Right cardiac atrium (tissue), 5 donors: ENCODE data around the gene IL37. TPM values are rescaled to one million over a fixed set of nuclear protein-coding genes. Genes with fewer than 3 reads are reported as not detected.
"Not testable (repeated sequence)": the region's sequence is repeated elsewhere in the genome, so short reads cannot be mapped to it uniquely, and the experiment has no call there.

ENCODE experiments used
- ATAC-seq, 2 donors: fragments of 200-7000 bp; cut with Tn5 transposase; one replicate each; pipeline versions ENCODE4 v1.8.0 to v1.9.1; 2020; ENCODE audit warnings: moderate library complexity in 2 of 2, mild to moderate bottlenecking in 1 of 2
- DNase-seq, 3 donors: peaks; one replicate each; pipeline ENCODE4 v3.0.0-alpha.2; 2020
- H3K27ac ChIP-seq: one replicate; pipeline ENCODE4 v1.5.1; 2013; ENCODE audit warnings: mild to moderate bottlenecking, low read length, control low read depth, moderate library complexity
- H3K27me3 ChIP-seq: one replicate; pipeline ENCODE4 v1.6.1; 2013; ENCODE audit not compliant: control insufficient read depth, insufficient read depth
- H3K4me1 ChIP-seq: one replicate; pipeline ENCODE4 v1.6.1; 2013; ENCODE audit warnings: low read length; ENCODE audit not compliant: control insufficient read depth, insufficient read depth
- H3K4me3 ChIP-seq: one replicate; pipeline ENCODE4 v1.5.1; 2013; ENCODE audit warnings: low read length, control low read depth
- H3K9me3 ChIP-seq: one replicate; pipeline ENCODE4 v1.6.1; 2013; ENCODE audit warnings: low read length; ENCODE audit not compliant: control insufficient read depth
- WGBS: extraction: QIAGEN DNeasy Blood & Tissue Kit; methylation state at CpG from one replicate; pipeline ENCODE4 v1.1.7; 2013; 5-methylcytosine and 5-hydroxymethylcytosine counted together
- intact Hi-C, 4 donors: fragments of 100-400 bp; cut with DNase I; formaldehyde crosslinking; loops; one replicate each; pipeline versions ENCODE4 v1.11.0 to v1.14.0; 2022 to 2023
- polyA plus RNA-seq: library from polyadenylated mRNA; stranded (reverse); fragments of 200-250 nt; gene quantifications from one replicate; pipeline ENCODE4 v1.2.3, GENCODE V29; 2013
- total RNA-seq, 4 donors: library from RNA; stranded (reverse); fragmentation: NEBNext Ultra II Directional; extraction: Animal tissue kit (Norgen Biotek cat#: 25700); gene quantifications; one replicate each; pipeline ENCODE4 v1.2.1, GENCODE V29; 2021
- donor health status: healthy with polysubstance abuse.
- donor health status: DM: no; HTN: yes; CAD: no.
- donor health status: DM: no; HTN: no; CAD: no.
- donor health status: DM: no; HTN: yes; CAD: no; lungs with severe emphysema.
- donor health status: DM: yes; HTN: yes; CAD: no.

IL37 gene
- total and polyA plus RNA-seq, 5 donors, result not detected

- no peaks in the 10 kb centered on the region for H3K4me1 ChIP-seq
- no peaks in the 10 kb centered on the region for H3K9me3 ChIP-seq
- no peak overlapping the region for H3K27ac ChIP-seq
- H3K27me3 ChIP-seq, result no peaks in the 10 kb centered on the region
- no peak for DNase-seq
- 84% methylated on average over 6 of the region's 6 CpGs for WGBS
- no peak for ATAC-seq
- intact Hi-C loops, result no loop called here
- H3K4me3 ChIP-seq, result no peak overlapping the region
Observed at GRCh38 chr2:112891385-112891831, 19.6 kb upstream of the IL37 start.

DNA sequence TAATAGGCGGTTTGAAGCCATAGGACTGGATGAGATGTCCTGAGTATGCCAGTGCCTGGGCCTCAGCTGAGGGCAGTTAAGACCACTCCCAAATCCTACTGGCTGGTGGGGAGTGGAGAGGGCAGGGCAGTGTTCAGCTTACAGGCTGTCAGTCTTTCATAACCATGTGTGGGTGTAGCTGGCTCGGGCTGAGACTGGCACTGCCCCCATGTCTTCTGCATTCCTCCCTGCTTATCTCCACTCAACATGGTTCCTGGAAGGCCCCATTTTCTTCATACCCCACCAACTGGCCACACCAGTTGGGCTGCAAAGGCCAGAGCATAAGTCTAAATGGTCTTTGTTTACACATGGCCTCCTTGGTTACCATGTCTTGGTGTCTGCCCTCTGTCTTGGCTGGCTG, 17.2 kb upstream of the IL37 start:
- intact Hi-C loops, result no loop called here
- DNase-seq, result no peak
- Histone ChIP-seq H3K27ac (no peak overlapping the region), H3K4me1 (no peaks in the 10 kb centered on the region), H3K9me3 (no peaks in the 10 kb centered on the region), H3K27me3 (no peaks in the 10 kb centered on the region), H3K4me3 (no peak overlapping the region)
- no peak for ATAC-seq
- WGBS, result 78% methylated on average over 2 of the region's 2 CpGs

DNA sequence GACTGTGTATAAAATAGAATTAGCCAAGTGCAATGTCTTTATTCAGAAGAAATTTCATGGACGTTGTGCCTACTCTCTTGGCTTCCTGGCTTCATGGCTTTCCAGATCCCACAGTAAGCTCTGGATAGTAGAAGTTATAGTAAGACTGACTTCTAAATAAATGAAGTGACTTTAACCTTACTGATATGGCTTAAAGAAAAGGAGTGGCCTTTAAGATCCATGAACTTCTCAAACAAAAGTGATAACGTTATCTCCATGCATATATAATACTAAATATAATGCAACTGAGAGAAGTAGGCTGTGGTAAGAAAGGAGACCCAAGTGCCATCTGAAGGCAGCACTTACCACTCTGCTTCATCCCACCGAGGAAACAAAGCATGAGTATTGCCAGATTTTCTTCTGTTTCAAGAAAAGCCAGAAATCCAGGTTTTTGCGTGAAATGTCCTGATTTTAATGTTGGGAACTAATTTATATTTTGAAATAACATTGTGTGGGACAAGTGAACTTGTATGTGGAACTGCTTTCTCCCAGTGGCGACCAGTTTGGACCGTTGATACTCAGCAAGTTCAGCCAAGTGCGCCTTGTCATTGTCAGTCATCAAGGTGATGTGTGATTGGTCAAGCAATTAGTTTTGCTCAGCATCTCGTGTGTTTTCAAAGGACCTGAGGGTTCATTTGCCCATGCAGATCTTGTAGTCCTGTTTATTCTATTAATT, 13.9 kb upstream of the IL37 start:
- H3K9me3 ChIP-seq, result no peaks in the 10 kb centered on the region
- 76% methylated on average over 8 of the region's 8 CpGs for WGBS
- no peak overlapping the region for H3K4me3 ChIP-seq
- ATAC-seq (no peak), DNase-seq (no peak)
- H3K4me1 ChIP-seq, result no peaks in the 10 kb centered on the region
- no peak overlapping the region for H3K27ac ChIP-seq
- intact Hi-C loops, result no loop called here
- H3K27me3 ChIP-seq, result no peaks in the 10 kb centered on the region

GRCh38 chr2:112897624-112897978, 13.4 kb upstream of the IL37 start:
- H3K9me3 ChIP-seq, result no peaks in the 10 kb centered on the region
- H3K27me3 ChIP-seq, result no peaks in the 10 kb centered on the region
- intact Hi-C loops, result no loop called here
- DNase-seq (no peak), ATAC-seq (no peak)
- no peak overlapping the region for H3K4me3 ChIP-seq
- H3K4me1 ChIP-seq, result no peaks in the 10 kb centered on the region
- WGBS, result 79% methylated on average over 3 of the region's 3 CpGs
- no peak overlapping the region for H3K27ac ChIP-seq

DNA sequence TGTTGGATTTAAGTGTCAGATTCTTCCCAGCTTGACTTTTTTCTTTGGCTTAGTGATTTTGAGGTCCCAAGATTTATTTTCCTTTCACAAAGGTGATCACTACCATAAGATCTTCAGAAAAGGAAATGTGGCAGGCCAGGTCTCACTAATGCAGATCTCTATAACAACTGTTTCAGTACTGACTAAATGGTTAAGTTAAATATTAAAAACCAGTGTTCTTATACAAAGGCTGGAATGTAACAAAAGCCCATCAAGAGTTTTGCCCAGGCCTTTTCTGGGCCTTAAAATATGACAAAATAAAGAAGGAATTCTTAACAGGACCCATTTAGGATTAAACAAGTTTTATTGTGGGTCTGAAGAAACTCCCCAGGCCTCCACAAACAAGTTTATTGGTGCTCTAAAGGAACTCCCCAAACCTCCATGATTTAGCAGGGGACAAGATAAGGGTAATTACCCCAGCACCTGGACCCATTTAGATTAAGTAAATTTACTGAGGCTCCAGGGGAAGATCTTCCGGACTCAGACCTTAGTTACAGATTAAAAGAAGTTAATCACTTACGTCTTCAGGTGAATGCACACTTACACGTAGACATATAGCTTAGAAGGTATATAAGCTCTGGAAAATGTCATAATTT, 9.4 kb upstream of the IL37 start:
- H3K27me3 ChIP-seq, H3K4me1 ChIP-seq, intact Hi-C loops, H3K4me3 ChIP-seq, ATAC-seq, DNase-seq, H3K9me3 ChIP-seq, H3K27ac ChIP-seq: not testable (repeated sequence)
- WGBS, result 85% methylated on average over 3 of the region's 3 CpGs

DNA sequence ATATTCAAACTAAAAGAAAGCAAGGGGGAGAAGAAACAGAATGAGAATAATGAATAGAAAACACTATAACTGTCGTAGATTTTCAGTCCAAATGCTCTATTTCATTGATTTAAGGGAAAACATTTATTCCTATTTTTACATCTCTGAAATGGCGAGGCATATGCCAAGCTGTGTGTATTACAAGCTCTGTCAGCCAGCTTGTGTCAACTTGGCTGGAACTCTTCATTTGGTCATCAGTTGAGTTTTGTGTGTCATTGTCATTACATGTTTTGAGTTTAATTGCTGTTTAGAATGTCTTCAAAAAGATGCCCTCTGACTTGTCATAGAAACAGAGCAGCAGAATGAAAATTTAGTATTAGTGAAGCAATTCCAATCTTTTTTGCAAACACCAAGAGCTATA, 8.1 kb upstream of the IL37 start:
- H3K27me3 ChIP-seq, result no peaks in the 10 kb centered on the region
- DNase-seq (no peak), ATAC-seq (no peak)
- intact Hi-C loops, result no loop called here
- no peaks in the 10 kb centered on the region for H3K4me1 ChIP-seq
- no peaks in the 10 kb centered on the region for H3K9me3 ChIP-seq
- H3K27ac ChIP-seq, result no peak overlapping the region
- H3K4me3 ChIP-seq, result no peak overlapping the region
- 83% methylated on average over 2 of the region's 2 CpGs for WGBS

GRCh38 chr2:112904883-112905282, 6.1 kb upstream of the IL37 start:
- intact Hi-C loops, result no loop called here
- Histone ChIP-seq H3K4me3 (no peak overlapping the region), H3K9me3 (no peaks in the 10 kb centered on the region), H3K27ac (no peak overlapping the region), H3K4me1 (no peaks in the 10 kb centered on the region), H3K27me3 (no peaks in the 10 kb centered on the region)
- DNase-seq, result no peak
- WGBS, result 61% methylated on average over 5 of the region's 5 CpGs
- ATAC-seq, result no peak

DNA sequence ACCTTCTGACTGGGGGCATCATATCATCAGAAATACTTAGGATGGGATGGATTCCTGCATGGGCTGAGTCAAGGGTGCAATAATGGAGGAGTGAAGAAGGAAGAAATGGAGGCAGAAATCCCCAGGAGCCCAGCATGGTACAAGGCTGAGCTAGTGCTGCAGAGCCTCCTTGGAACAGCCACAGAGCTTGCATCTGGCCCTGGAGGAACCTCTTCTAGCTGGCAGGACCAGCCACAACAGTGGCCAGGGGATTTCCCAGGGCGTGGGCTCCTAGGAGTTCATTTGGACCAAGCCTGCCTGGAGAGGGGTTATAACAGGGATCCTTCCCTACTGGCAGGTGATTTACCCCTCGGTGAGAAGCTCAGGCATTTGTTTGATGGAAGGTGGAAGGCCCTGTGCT, 4.7 kb upstream of the IL37 start:
- 62% methylated on average over 2 of the region's 2 CpGs for WGBS
- H3K9me3 ChIP-seq, result no peaks in the 10 kb centered on the region
- DNase-seq, result no peak
- H3K27me3 ChIP-seq, result no peaks in the 10 kb centered on the region
- H3K27ac ChIP-seq, result no peak overlapping the region
- intact Hi-C loops, result no loop called here
- no peaks in the 10 kb centered on the region for H3K4me1 ChIP-seq
- no peak overlapping the region for H3K4me3 ChIP-seq
- no peak for ATAC-seq

DNA sequence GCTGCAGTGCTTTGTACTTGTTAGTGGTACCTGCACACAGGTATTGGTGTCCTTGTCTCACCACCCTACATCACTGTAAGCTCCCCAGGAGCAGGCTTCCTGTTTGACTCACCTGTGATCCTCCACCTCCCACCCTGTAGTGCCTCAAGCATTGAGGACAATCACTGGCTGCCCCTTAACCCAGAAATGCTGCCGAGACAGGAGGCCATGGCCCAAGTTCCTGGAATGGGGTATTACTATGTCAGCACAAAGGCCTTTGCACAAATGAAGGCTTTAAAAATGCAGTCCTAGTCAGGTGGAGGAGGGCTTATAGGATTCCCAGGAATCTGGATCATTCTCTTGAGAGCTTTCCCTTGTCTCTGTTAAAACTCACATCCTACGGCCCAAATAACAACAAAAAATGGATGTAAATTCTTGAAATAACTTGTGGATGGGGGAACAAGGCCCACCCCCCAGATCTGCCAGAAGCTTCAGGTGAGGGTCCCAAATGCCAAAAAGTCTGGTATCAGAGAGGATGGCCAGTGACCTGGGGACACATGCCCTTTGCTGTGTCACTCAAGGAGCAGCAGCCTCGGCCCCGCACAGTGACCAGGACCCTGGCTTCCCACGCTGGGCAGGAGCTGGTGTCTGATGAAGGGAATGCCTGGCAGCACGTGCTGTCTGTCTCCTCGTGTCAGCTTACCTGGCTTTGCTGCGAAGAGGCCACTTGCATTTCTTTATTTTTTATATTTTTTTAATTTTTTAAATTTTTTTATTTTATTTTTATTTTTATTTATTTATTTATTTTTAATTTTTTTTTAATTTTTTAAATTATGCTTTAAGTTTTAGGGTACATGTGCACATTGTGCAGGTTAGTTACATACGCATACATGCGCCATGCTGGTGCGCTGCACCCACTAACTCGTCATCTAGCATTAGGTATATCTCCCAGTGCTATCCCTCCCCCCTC, 3.7 kb upstream of the IL37 start:
- intact Hi-C loops, result no loop called here
- no peak overlapping the region for H3K27ac ChIP-seq
- DNase-seq (no peak), ATAC-seq (no peak)
- H3K9me3 ChIP-seq, result no peaks in the 10 kb centered on the region
- 93% methylated on average over 12 of the region's 12 CpGs for WGBS
- no peak overlapping the region for H3K4me3 ChIP-seq
- H3K4me1 ChIP-seq, result no peaks in the 10 kb centered on the region
- H3K27me3 ChIP-seq, result no peaks in the 10 kb centered on the region

DNA sequence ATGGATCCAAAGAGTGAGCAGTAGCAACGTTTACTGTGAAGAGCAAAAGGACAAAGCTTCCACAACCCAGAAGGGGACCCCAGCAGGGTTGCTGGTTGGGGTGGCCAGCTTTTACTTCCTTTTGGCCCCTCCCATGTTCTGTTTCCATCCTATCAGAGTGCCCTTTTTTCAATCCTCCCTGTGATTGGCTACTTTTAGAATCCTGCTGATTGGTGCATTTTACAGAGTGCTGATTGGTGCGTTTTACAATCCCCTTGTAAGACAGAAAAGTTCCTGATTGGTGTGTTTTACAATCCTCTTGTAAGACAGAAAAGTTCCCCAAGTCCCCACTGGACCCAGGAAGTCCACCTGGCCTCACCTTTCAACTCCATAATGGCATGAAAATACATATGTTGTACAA, 2.4 kb upstream of the IL37 start:
- ATAC-seq, DNase-seq, intact Hi-C loops, H3K27ac ChIP-seq, H3K27me3 ChIP-seq, H3K4me3 ChIP-seq, H3K4me1 ChIP-seq, H3K9me3 ChIP-seq: not testable (repeated sequence)
- 57% methylated on average over 2 of the region's 2 CpGs for WGBS

DNA sequence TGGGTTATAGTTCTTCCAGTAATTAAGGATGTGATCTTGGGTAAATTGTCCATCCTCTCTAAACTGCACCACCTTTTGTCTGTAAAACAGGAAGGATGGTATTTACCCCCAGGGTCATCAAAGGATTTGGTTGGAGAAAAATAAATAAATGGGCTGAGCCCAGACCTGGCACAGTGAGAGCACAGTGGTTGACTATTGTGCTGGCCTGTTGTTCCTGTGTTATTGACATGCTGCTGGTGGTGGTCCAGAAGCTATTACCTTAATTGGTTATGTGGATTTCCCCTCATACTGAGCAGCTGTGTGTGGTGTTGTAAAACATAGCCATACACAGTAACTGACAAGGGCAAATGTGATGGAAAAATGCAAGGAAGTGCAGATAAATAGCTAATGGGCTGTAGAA, 746 bp upstream of the IL37 start:
- Histone ChIP-seq H3K27ac (no peak overlapping the region), H3K27me3 (no peaks in the 10 kb centered on the region), H3K9me3 (no peaks in the 10 kb centered on the region), H3K4me3 (no peak overlapping the region), H3K4me1 (no peaks in the 10 kb centered on the region)
- intact Hi-C loops, result no loop called here
- DNase-seq, result no peak
- ATAC-seq, result no peak
